T-helper 9 cell (primary cell): ENCODE data around the gene ADGRB3.
"Not testable (repeated sequence)": the region's sequence is repeated elsewhere in the genome, so short reads cannot be mapped to it uniquely, and the experiment has no call there.

Experiments used
- DNase-seq: peaks from one replicate; pipeline ENCODE4 v3.0.0-alpha.2; 2020

ADGRB3 gene

GRCh38 chr6:68743099-68743498 lies 108.0 kb downstream of the ADGRB3 start:
- no peak for DNase-seq

GRCh38 chr6:68744376-68744775 lies 109.3 kb downstream of the ADGRB3 start:
- not testable (repeated sequence) for DNase-seq

GRCh38 chr6:68746376-68746775 lies 111.3 kb downstream of the ADGRB3 start:
- DNase-seq = no peak

GRCh38 chr6:68747110-68747790 lies 112.2 kb downstream of the ADGRB3 start:
- DNase-seq = no peak

GRCh38 chr6:68747832-68748231 lies 112.8 kb downstream of the ADGRB3 start:
- not testable (repeated sequence) for DNase-seq

GRCh38 chr6:68754681-68755213 lies 119.7 kb downstream of the ADGRB3 start:
- no peak for DNase-seq

- no peak for DNase-seq
These were observed 121.6 kb downstream of the ADGRB3 start for GRCh38 chr6:68756454-68757375.

GRCh38 chr6:68757821-68758220 lies 122.7 kb downstream of the ADGRB3 start:
- DNase-seq = no peak

- DNase-seq = no peak
These were observed 123.5 kb downstream of the ADGRB3 start for GRCh38 chr6:68758559-68758958.

- DNase-seq = no peak
These were observed 125.4 kb downstream of the ADGRB3 start for GRCh38 chr6:68760485-68760884.

- DNase-seq = no peak
These were observed 126.0 kb downstream of the ADGRB3 start for GRCh38 chr6:68760941-68761676.

GRCh38 chr6:68761985-68762384 lies 126.9 kb downstream of the ADGRB3 start:
- DNase-seq = no peak

- DNase-seq = no peak
These were observed 136.3 kb downstream of the ADGRB3 start for GRCh38 chr6:68771426-68771825.

- no peak for DNase-seq
These were observed 139.8 kb downstream of the ADGRB3 start for GRCh38 chr6:68774843-68775242.

- no peak for DNase-seq
These were observed 141.3 kb downstream of the ADGRB3 start for GRCh38 chr6:68776354-68776753.

- DNase-seq = no peak
These were observed 142.9 kb downstream of the ADGRB3 start for GRCh38 chr6:68777956-68778355.

- DNase-seq = no peak
These were observed 143.4 kb downstream of the ADGRB3 start for GRCh38 chr6:68778356-68779020.

GRCh38 chr6:68779366-68779765 lies 144.3 kb downstream of the ADGRB3 start:
- DNase-seq = no peak

GRCh38 chr6:68790128-68790527 lies 155.0 kb downstream of the ADGRB3 start:
- DNase-seq = not testable (repeated sequence)

- DNase-seq = not testable (repeated sequence)
These were observed 179.9 kb downstream of the ADGRB3 start for GRCh38 chr6:68814976-68815375.

GRCh38 chr6:68826501-68826900 lies 191.4 kb downstream of the ADGRB3 start:
- DNase-seq = no peak

- no peak for DNase-seq
These were observed 199.5 kb downstream of the ADGRB3 start for GRCh38 chr6:68834551-68834950.
